Bronchial epithelial cell (primary cell): ENCODE data around the gene CHIA. TPM values are rescaled to one million over a fixed set of nuclear protein-coding genes. Genes with fewer than 3 reads are reported as not detected.

Experiments
- DNase-seq: peaks from one replicate; pipeline ENCODE4 v3.0.0-alpha.2; 2010; ENCODE audit warnings: low read depth
- FAIRE-seq: peaks from 2 replicates; lab custom pipeline; 2011; peaks lifted over from hg19 to GRCh38; lab: Jason Lieb, UNC
- H3K27me3 ChIP-seq: 2 replicates; pipeline ENCODE4 v1.5.1; 2011; ENCODE audit warnings: low read length; ENCODE audit not compliant: control insufficient read depth, insufficient read depth
- H3K36me3 ChIP-seq: 2 replicates; pipeline ENCODE4 v1.5.1; 2011; ENCODE audit warnings: low read length; ENCODE audit not compliant: control insufficient read depth, insufficient read depth
- H3K4me3 ChIP-seq: 2 replicates; pipeline ENCODE4 v1.5.1; 2011; ENCODE audit warnings: mild to moderate bottlenecking, low read depth, low read length, control low read depth
- CTCF ChIP-seq: IDR thresholded peaks from 2 replicates; pipeline ENCODE4 v1.5.1; 2011; ENCODE audit warnings: mild to moderate bottlenecking, moderate library complexity, low read length, control low read depth, inconsistent platforms; ENCODE audit not compliant: insufficient read depth, severe bottlenecking
- total RNA-seq: library from RNA; depleted of rRNA; stranded (reverse); fragments of >200 nt; gene quantifications from 2 replicates; pipeline ENCODE4 v1.2.1, GENCODE V29; 2014

The CHIA gene
- total RNA-seq, 1 donor from 2014 or later, result not detected

- TF ChIP-seq CTCF, result no peak
- DNase-seq (peak; percentile 77), FAIRE-seq (no peak)
- H3K4me3 ChIP-seq, result no peak overlapping the region
- peaks cover 9% of the 10 kb centered on the region for H3K27me3 ChIP-seq
- no peaks in the 10 kb centered on the region for H3K36me3 ChIP-seq
Observed at GRCh38 chr1:111275079-111275478, 15.6 kb upstream of the CHIA start.

GRCh38 chr1:111275780-111276433 is 14.7 kb upstream of the CHIA start:
- FAIRE-seq (no peak), DNase-seq (peak; percentile 40)
- TF ChIP-seq CTCF, result no peak
- no peak overlapping the region for H3K4me3 ChIP-seq
- peaks cover 5% of the 10 kb centered on the region for H3K27me3 ChIP-seq
- H3K36me3 ChIP-seq, result no peaks in the 10 kb centered on the region

DNA sequence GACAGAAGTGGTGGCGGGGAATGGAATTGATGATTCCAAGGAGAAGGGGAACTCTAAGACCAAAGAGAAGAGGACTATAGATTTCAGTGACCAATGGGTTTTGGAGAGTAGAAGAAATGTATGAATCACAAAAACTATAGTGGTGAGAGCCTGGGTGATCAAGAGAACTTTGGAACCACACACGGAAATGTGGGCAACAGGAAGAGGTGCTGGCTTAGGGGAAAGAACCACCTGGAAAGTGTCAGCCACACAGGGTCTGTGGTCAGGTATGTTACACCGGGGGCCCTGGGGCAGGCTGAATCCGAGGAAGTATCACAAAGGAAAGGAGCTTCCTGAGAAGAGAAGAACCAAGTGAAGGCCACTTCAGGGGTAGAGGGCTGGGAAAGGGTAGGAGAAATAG is 11.5 kb upstream of the CHIA start:
- Histone ChIP-seq H3K4me3 (no peak overlapping the region), H3K27me3 (no peaks in the 10 kb centered on the region), H3K36me3 (no peaks in the 10 kb centered on the region)
- FAIRE-seq, result no peak
- no peak for TF ChIP-seq CTCF
- no peak for DNase-seq

DNA sequence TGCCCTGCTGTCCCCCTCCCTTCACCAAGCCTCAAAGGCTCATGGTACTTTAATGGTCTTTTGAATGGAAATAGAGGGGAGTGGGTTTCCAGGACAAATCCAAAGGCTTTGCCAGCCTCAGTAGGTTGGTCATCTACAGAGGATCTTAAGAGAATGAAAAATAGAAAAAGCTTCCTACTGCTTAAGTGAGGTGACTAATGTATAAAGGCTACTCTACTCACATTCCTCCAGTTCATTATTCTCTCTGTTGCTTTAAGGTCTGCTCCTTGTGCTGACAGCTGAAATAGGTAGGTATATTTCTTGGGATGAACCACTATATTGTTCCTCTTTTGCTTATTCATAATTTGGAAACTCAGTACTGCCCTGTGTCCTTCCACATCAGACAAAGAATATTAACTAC is 10.4 kb upstream of the CHIA start:
- DNase-seq (no peak), FAIRE-seq (no peak)
- H3K4me3 ChIP-seq, result no peak overlapping the region
- no peaks in the 10 kb centered on the region for H3K36me3 ChIP-seq
- no peak for TF ChIP-seq CTCF
- no peaks in the 10 kb centered on the region for H3K27me3 ChIP-seq

GRCh38 chr1:111281411-111281810 is 9.2 kb upstream of the CHIA start:
- no peak for TF ChIP-seq CTCF
- FAIRE-seq (no peak), DNase-seq (peak; percentile 25)

GRCh38 chr1:111283838-111284237 is 6.8 kb upstream of the CHIA start:
- Histone ChIP-seq H3K36me3 (no peaks in the 10 kb centered on the region), H3K4me3 (no peak overlapping the region), H3K27me3 (peaks cover 2% of the 10 kb centered on the region)
- no peak for DNase-seq
- FAIRE-seq, result no peak
- no peak for TF ChIP-seq CTCF

More at GRCh38 chr1:111281411-111281810, 9.2 kb upstream of the CHIA start:
- H3K27me3 ChIP-seq, result no peaks in the 10 kb centered on the region
- H3K36me3 ChIP-seq, result no peaks in the 10 kb centered on the region
- H3K4me3 ChIP-seq, result no peak overlapping the region
